ENCODE data around the gene LDB2. TPM values are rescaled to one million over a fixed set of nuclear protein-coding genes. Genes with fewer than 3 reads are reported as not detected.

LDB2 gene
- total RNA-seq, 4 donors from 2014 or later, result 48.8 to 298 (median 152) TPM

DNA sequence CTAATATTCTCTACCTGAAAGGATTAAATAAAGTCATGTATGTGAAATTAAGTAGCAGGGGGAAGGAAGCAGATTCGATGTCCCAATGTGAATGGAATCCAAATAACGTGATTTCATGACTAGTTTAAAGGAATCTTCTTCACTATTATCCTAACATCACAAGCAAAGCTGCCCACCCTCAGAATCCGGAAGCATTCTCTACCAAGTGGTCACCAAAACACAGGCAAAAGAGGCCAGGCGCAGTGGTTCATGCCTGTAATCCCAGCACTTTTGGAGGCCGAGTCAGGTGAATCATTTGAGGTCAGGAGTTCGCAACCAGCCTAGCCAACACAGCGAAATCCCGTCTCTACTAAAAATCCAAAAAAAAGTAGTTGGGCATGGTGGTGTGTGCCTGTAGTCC is 212.9 kb downstream of the LDB2 start:
- Histone ChIP-seq H3K27ac (peak overlapping the region; percentile 66), H3K4me1 (peaks cover 0 to 12% of the 10 kb centered on the region in 2 donors), H3K4me3 (no peak overlapping the region), H3K36me3 (no peaks in the 10 kb centered on the region), H3K9me3 (no peaks in the 10 kb centered on the region), H3K27me3 (no peaks in the 10 kb centered on the region)
- intact Hi-C loops (cut with DNase I; ENCODE audit: low total_unique reads), result no loop called here
- TF ChIP-seq POLR2A (IDR thresholded peaks at IDR 0.05), result no peak
- TF ChIP-seq, protein P1, sequence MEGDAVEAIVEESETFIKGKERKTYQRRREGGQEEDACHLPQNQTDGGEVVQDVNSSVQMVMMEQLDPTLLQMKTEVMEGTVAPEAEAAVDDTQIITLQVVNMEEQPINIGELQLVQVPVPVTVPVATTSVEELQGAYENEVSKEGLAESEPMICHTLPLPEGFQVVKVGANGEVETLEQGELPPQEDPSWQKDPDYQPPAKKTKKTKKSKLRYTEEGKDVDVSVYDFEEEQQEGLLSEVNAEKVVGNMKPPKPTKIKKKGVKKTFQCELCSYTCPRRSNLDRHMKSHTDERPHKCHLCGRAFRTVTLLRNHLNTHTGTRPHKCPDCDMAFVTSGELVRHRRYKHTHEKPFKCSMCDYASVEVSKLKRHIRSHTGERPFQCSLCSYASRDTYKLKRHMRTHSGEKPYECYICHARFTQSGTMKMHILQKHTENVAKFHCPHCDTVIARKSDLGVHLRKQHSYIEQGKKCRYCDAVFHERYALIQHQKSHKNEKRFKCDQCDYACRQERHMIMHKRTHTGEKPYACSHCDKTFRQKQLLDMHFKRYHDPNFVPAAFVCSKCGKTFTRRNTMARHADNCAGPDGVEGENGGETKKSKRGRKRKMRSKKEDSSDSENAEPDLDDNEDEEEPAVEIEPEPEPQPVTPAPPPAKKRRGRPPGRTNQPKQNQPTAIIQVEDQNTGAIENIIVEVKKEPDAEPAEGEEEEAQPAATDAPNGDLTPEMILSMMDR (IDR thresholded peaks at IDR 0.05), result no peak
- no peak for DNase-seq

DNA sequence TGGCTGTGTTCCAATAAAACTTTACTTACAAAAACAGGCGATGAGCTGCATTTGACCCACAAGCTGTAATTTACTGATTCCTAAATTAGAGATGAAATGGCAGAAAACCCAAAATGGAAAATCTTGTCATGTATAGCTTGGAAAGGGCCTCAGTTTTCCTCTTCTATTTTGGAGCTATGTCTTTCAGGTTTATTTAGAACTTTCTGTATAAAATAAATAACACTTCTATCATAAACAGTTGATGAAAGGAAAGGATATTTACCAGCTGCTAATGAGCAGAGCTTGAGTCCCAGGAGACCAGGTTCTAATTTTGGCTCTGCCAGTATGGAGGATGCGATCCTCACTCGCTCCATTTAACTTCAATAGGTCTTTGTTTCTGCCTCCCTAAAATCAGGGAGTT is 213.5 kb downstream of the LDB2 start:
- TF ChIP-seq POLR2A (IDR thresholded peaks at IDR 0.05), result no peak
- TF ChIP-seq, protein P1 (IDR thresholded peaks at IDR 0.05), result no peak
- peaks cover 0 to 18% of the 10 kb centered on the region in 2 donors for H3K4me1 ChIP-seq
- intact Hi-C loops (cut with DNase I; ENCODE audit: low total_unique reads), result no loop called here
- no peaks in the 10 kb centered on the region for H3K27me3 ChIP-seq
- no peaks in the 10 kb centered on the region for H3K9me3 ChIP-seq
- peak overlapping the region; percentile 66 for H3K27ac ChIP-seq
- DNase-seq, result no peak
- H3K36me3 ChIP-seq, result no peaks in the 10 kb centered on the region
- H3K4me3 ChIP-seq, result no peak overlapping the region

DNA sequence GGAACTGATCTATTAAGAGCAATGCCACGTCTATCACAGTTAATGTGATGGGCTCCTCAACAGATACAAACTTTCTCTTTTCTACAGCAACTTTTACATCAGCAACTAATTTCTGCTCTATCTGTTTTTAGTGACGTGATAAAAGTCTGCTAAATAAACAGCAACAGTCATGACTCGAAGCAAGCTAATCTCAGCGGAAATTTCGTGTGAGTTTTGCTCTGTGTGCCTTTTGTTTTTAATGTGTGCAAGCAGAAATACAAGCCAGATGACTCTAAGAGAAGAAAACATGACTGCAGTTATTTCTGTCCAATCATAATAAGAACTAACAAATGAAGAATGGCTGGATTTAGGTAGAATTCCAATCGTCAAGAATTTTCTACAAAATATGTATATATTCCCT is 214.3 kb downstream of the LDB2 start:
- Histone ChIP-seq H3K4me3 (no peak overlapping the region), H3K4me1 (peaks cover 0 to 23% of the 10 kb centered on the region in 2 donors), H3K27me3 (no peaks in the 10 kb centered on the region), H3K27ac (peak overlapping the region; percentile 66), H3K9me3 (no peaks in the 10 kb centered on the region), H3K36me3 (no peaks in the 10 kb centered on the region)
- TF ChIP-seq, protein P1 (IDR thresholded peaks at IDR 0.05), result no peak
- no peak for TF ChIP-seq POLR2A (IDR thresholded peaks at IDR 0.05)
- intact Hi-C loops (cut with DNase I; ENCODE audit: low total_unique reads), result no loop called here
- DNase-seq, result no peak

DNA sequence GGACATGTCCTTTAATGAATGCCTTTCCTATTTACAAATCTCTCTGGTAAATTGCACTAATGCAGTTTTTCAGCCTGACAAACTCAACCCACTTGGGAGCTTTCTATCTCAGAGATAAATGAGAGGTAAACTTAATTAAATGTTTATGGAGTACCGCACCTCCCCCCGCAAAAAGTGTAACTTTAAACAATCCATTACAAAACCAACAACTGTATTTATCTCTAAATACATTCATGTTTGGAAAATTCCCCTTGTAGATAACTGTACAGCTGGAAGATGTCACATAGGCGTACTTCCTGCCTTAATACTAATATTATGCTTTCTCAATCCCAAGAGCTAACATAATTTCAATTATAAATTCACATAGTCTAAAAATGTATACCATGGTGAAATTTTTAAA is 215.5 kb downstream of the LDB2 start:
- Histone ChIP-seq H3K4me1 (peaks cover 0 to 23% of the 10 kb centered on the region in 2 donors), H3K9me3 (no peaks in the 10 kb centered on the region), H3K27ac (peak overlapping the region; percentile 66), H3K27me3 (no peaks in the 10 kb centered on the region), H3K36me3 (no peaks in the 10 kb centered on the region), H3K4me3 (no peak overlapping the region)
- intact Hi-C loops (cut with DNase I; ENCODE audit: low total_unique reads), result no loop called here
- no peak for TF ChIP-seq POLR2A (IDR thresholded peaks at IDR 0.05)
- TF ChIP-seq, protein P1 (IDR thresholded peaks at IDR 0.05), result no peak
- no peak for DNase-seq

DNA sequence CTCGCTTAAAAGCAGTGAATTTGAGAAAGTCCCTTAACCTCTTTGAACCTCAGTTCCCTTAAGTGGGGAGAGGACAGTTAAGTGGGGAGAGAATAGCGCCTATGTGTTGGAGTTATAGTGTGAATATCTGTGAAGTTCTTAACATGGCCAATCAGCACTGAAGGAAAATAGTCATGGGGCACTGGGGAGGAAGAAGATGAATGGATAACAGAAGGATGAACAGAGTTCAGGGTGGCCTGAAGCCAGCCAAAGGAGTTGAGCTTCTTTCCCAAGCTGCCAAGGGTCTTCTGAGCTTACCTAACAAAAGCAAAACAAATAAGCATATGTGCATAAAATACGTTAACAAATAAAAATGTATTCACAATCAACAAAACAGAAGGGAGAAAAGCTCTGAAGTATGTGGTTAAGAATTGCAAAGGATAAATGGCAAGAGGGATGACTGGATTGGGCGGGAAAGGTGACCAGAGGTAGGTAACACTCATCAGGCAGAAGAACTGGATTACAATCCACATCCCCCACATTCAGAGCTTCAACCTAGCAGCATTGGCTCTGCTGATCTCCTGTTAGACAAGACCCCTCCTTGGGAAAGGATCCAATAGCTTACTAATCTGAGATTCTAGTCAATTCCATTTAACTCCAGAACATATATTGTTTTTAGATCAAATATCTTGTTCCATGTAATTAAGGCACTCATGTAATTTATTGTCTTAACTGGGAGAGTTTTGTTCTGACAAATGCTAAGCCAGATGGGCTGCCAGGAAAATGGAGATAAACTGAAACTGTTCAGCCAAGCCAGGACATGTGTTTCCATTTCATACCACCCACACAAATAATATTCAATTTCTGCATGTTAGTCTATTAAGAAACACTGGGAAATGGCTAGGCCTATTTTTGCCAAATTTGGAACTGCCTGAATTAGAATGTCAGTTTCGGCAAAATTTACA is 221.2 kb downstream of the LDB2 start:
- DNase-seq, result no peak
- no peaks in the 10 kb centered on the region for H3K36me3 ChIP-seq
- H3K9me3 ChIP-seq, result no peaks in the 10 kb centered on the region
- TF ChIP-seq, protein P1 (IDR thresholded peaks at IDR 0.05), result no peak
- no peak for TF ChIP-seq POLR2A (IDR thresholded peaks at IDR 0.05)
- H3K27ac ChIP-seq, result peak overlapping the region; percentile 53 to 58
- peaks cover 4 to 27% of the 10 kb centered on the region in 2 donors for H3K4me1 ChIP-seq
- no peaks in the 10 kb centered on the region for H3K27me3 ChIP-seq
- no peak overlapping the region for H3K4me3 ChIP-seq
- intact Hi-C loops (cut with DNase I; ENCODE audit: low total_unique reads), result no loop called here

All from uterus (tissue), 4 donors.